GM10248 (cell line): ENCODE results near the gene VASN.
A peak's percentile ranks its signal among the peaks of the same experiment; 100 is the strongest.

ENCODE experiments used
- CTCF ChIA-PET: fragments of 300-600 bp; sonication (Branson Sonifier 250); formaldehyde crosslinking; extraction: SDS; loops from one replicate; lab custom pipeline; 2021; ENCODE audit warnings: antibody characterized with exemption; lab: Yijun Ruan, JAX
- POLR2A ChIA-PET: fragments of 350-650 bp; sonication (Branson Sonifier 250); formaldehyde crosslinking; extraction: SDS; loops from one replicate; lab custom pipeline; 2020; ENCODE audit warnings: antibody characterized with exemption; lab: Yijun Ruan, JAX
- DNase-seq: peaks from one replicate; pipeline ENCODE4 v3.0.0; 2012; ENCODE audit errors: extremely low spot score
- TF ChIP-seq, protein P1 (sequence below): IDR thresholded peaks from 2 replicates; pipeline ENCODE4 v1.5.1; 2012; ENCODE audit warnings: mild to moderate bottlenecking, low read depth; ENCODE audit errors: extremely low read depth, missing control alignments, control extremely low read depth

VASN gene

DNA sequence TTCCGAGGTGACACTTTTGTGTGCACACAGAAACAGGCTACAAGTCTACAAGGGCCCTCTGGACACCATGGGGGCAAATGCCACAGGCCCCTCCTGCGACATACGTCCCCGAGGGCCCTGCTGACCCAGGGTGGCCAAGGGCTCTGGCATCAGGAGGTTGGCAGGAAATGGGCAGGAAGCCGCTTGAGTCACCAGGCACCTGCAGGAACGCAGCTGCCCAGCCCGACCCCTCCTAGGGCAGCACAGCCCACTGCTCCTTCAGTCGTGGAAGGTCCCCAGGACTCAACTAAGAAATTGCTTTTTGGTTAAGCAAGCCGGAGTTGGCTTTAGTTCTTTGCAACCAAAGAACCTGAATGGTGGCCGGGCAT lies 36.7 kb downstream of the VASN start:
- TF ChIP-seq, protein P1, sequence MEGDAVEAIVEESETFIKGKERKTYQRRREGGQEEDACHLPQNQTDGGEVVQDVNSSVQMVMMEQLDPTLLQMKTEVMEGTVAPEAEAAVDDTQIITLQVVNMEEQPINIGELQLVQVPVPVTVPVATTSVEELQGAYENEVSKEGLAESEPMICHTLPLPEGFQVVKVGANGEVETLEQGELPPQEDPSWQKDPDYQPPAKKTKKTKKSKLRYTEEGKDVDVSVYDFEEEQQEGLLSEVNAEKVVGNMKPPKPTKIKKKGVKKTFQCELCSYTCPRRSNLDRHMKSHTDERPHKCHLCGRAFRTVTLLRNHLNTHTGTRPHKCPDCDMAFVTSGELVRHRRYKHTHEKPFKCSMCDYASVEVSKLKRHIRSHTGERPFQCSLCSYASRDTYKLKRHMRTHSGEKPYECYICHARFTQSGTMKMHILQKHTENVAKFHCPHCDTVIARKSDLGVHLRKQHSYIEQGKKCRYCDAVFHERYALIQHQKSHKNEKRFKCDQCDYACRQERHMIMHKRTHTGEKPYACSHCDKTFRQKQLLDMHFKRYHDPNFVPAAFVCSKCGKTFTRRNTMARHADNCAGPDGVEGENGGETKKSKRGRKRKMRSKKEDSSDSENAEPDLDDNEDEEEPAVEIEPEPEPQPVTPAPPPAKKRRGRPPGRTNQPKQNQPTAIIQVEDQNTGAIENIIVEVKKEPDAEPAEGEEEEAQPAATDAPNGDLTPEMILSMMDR = no peak
- no peak for DNase-seq
- ChIA-PET POLR2A (no interaction called here), CTCF (no interaction called here)

DNA sequence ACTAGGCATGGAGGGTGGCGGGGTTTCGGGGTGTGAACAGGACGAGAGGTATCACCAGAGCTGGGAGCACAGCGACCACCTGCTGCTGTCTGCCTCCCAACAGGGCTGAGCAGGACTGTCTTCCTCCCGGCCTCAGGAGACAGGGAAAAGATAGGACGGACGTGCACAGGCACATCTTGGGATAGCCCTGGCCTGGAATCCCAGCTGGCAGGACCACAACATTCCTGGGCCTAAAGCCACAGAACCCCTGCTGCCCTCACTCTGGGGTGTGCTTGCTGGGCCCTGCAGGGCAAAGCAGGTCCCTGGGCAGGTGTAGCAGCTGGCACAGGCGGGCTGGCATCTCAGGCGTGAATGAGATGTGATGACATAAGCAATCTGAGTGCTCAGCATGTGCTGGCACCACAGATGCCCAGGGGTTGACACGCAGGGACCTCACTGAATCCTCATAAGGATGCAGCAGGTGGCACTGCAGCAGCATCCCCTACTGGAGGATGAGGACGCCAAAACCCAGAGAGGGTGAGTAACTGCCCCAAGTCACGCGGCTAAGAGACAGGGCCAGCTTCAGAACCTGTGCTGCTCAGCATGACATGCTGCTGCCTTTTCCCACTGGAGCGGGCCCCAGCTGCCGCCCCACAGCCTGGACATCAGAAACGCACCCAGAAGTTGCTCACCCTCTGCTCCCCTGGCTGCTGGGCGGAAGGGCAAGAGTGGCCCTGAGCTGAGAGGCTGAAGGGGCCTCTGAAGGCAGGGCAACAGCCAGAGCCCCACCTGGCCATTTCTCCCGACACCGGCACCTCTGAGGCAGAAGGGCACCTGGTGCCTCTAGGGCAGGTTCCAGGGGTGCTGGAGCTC lies 37.7 kb downstream of the VASN start:
- no peak for DNase-seq
- ChIA-PET POLR2A (no interaction called here), CTCF (interaction anchor here (0.8 to 1.1 kb wide), 3 partner anchors 8 to 155 kb away, joined by 3 read pairs; no protein-coding TSS in a partner anchor)
- TF ChIP-seq, protein P1 = peak; percentile 12

DNA sequence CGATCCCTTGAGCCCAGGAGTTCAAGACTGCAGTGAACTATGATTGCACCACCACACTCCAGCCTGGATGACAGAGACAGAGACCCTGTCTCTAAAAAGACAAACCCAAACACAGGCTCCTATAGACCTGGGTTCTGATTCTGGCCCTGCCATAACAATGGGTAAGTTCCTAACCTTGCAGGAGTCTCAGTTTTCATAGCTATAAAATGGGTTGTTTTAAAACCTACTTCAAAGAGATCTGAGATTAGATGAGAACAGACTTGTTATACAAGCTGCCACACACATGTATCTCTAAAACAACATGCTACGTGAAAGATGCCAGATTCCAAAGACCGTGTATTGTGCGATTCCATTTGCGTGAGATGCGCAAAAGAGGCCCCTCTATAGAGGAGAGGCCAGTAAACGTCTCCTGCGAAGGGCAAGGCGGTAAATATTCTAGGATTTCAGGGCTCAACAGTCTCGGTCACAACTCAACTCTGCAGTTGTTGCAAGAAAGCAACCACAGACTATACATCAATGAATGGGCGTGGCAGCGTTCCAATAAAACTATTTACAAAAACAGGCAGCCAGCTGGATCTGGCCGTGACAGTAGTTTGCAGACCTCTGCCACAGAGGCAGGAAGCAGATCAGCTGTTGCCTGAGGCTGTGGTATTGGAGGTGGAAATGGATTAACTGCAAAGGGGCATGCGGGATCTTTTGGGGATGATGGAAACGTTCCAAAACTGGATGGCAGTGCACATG lies 38.9 kb downstream of the VASN start:
- ChIA-PET CTCF (interaction anchor here (0.8 to 2.9 kb wide), 6 partner anchors 8 to 156 kb away, joined by 3 to 17 read pairs (median 3); no protein-coding TSS in a partner anchor), POLR2A (no interaction called here)
- DNase-seq = no peak
- TF ChIP-seq, protein P1 = no peak

DNA sequence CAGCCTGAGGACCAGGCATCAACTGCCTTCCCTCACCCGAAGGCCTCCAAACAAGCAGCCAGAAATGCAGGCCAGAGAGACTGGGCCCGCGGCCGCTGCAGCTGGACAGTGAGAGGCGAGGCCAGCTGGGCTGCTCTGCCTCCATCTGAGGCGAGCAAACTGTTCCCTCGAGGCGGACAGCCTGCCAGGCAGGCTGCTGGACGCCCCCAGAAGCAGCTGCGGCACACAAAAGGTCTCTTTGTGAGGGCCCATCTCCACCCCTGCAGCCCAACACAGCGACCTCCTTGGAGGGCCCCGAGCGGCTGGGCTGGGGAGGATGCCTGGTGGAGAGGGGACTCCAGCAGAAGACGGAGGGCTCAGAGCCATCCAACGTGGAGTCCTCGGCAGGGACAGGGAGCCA lies 40.0 kb downstream of the VASN start:
- CTCF ChIA-PET = interaction anchor here (1.2 to 2.9 kb wide), 4 partner anchors 8 to 54 kb away, joined by 3 to 17 read pairs (median 6); no protein-coding TSS in a partner anchor
- DNase-seq = no peak
- TF ChIP-seq, protein P1 = no peak
- POLR2A ChIA-PET = no interaction called here

DNA sequence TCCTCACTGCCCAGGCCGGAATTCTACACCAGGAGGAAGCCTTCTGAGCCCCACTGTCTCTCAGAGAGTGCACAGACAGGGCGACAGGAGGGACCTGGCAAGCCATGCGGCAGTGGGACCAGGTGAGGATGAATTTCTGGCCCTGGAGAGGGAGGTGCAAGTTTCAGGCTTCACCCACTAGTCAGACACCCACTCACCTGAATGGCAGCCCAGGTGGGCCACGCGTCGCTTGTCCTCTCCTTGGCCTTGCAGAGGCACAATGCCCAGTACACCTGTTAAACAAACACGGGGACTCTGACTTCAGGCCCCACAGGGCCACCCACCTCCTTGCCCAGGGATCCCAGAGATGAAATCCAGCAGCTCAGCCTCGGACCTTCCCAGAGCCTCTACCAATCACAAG lies 40.5 kb downstream of the VASN start:
- ChIA-PET CTCF (interaction anchor here (1.8 to 2.9 kb wide), 3 partner anchors 8 to 14 kb away, joined by 5 to 17 read pairs (median 6); no protein-coding TSS in a partner anchor), POLR2A (no interaction called here)
- no peak for DNase-seq
- TF ChIP-seq, protein P1 = no peak

DNA sequence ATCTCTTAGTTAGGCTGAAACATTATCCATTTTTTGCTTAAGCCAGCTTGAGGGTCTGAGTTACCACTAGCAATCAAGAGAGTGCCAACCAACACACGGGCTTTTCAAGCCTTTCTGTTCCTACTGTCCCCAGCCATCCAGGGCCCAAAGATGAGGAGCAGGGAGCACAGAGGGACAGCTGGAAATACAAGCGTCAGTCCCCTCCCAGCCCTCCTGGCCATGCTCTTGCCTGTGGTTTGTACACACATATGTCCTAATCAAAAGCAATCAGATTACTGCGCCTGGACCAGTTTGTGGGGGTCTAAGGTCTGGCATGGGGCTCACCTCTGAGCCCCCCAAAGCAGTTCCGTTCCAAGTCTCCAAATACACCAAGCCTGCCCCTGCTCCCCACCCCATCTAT lies 41.2 kb downstream of the VASN start:
- no peak for DNase-seq
- ChIA-PET CTCF (interaction anchor here (2.2 to 2.9 kb wide), 2 partner anchors 9 to 11 kb away, joined by 6 to 17 read pairs; no protein-coding TSS in a partner anchor), POLR2A (no interaction called here)
- TF ChIP-seq, protein P1 = no peak
